Stimulated activated naive CD8-positive, alpha-beta T cell treated with anti-CD3 and anti-CD28 coated beads, Interleukin-15, Interleukin-2, amounts not matched to agents 100 U/mL and 50 U/mL, for 24 hours (primary cell): Measurements from ENCODE around the gene KDM4F.

Experiments
- ATAC-seq: fragments of 150-1000 bp; cut with Tn5 transposase; one replicate; pipeline ENCODE4 v1.10.0; 2021
- DNase-seq: peaks from one replicate; pipeline ENCODE4 v3.0.0; 2021

KDM4F gene

DNA sequence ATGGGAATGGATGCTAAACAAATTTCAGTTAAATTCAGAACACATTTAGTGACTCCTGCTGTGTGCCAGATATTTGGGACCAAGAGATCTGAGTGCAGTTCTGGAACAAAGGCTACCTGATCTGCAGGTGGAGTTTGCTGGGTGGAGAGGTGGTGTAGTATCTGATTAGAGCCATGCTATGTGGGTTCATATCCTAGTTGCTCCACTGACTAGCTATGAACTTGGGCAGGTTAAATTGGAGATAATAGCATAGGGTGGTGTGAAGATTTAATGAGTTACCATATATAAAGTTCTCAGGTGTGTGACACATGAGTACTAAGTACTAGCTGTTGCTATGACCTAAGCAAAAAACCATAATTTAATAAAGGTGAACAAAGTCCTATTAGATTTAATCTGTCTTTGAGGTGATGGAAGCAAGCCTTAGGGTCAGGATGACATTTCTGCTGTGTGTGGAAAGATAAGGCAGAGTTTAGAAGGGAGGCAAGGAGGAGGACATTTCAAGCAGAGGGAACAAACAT lies 42.5 kb downstream of the KDM4F start:
- no peak for DNase-seq
- no peak for ATAC-seq

- DNase-seq (peak; percentile 49), ATAC-seq (peak; percentile 19)
Measured at GRCh38 chr11:95092549-95093324, 43.5 kb downstream of the KDM4F start.

GRCh38 chr11:95093548-95093947 lies 44.3 kb downstream of the KDM4F start:
- ATAC-seq (no peak), DNase-seq (no peak)

GRCh38 chr11:95095858-95096587 lies 46.8 kb downstream of the KDM4F start:
- ATAC-seq (peak; percentile 80), DNase-seq (no peak)

DNA sequence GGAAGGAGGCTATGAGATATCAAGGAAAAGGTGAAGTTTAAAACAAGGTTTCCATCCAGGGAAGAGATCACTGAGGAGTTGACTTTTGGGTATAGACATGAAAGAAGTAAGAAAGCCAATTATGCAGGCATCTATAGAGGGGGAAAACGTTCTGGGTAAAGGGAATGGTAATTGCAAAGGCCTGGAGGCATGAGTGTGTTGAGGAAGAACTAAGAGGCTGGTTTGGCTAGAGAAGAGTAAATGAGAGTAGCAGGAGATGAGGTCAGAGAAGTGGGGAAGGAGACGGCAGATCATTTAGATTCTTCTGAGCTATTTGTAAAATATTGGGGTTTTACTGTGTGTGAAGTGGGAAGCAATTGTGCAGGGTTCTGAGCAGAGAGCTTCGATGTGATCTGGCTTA lies 48.0 kb downstream of the KDM4F start:
- no peak for DNase-seq

DNA sequence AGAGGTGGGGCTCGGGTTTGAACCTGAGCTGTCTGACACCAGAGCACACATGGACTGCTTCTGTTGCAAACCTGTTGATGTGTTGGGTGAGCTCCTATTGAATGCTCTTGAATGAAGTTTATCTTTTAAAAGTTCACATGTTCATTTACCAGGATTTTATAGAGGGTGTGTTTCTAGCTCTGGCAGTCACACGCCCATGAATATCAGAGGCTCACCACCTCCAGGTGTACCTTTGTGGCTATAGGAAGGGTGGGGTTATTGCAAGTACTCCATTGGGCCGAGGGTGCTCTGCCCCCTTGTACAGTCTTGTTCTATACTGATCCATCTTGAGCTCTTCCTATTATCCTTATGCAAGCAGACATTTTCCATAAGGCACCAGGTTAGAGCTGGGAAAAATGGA lies 49.6 kb downstream of the KDM4F start:
- ATAC-seq (no peak), DNase-seq (no peak)

More for the DNA sequence above, 48.0 kb downstream of the KDM4F start:
- ATAC-seq: no peak

- ATAC-seq (no peak), DNase-seq (no peak)
Measured at GRCh38 chr11:95100191-95100648, 51.0 kb downstream of the KDM4F start.
